Natural killer cell (primary cell): ENCODE measurements around the gene SLC44A4. TPM values are rescaled to one million over a fixed set of nuclear protein-coding genes. Genes with fewer than 3 reads are reported as not detected.
"Not testable (repeated sequence)": the region's sequence is repeated elsewhere in the genome, so short reads cannot be mapped to it uniquely, and the experiment has no call there.

ENCODE experiments used
- ATAC-seq, 3 donors: fragments of 150-1000 bp in 2 of 3; fragments of 200-7000 bp in 1 of 3; cut with Tn5 transposase; 1 replicate in 1 of 3; 2 replicates in 2 of 3; pipeline ENCODE4 v1.10.0; 2021; ENCODE audit warnings: mild to moderate bottlenecking in 2 of 3, moderate library complexity in 2 of 3
- DNase-seq, 2 donors: peaks; one replicate each; pipeline versions ENCODE4 v3.0.0 to v3.0.0-alpha.2; 2013 to 2021; ENCODE audit warnings: mixed read lengths in 1 of 2
- H3K27ac ChIP-seq: one replicate; pipeline ENCODE4 v1.5.1; 2013; ENCODE audit warnings: mild to moderate bottlenecking, low read length
- H3K27me3 ChIP-seq: one replicate; pipeline ENCODE4 v1.6.1; 2013; ENCODE audit warnings: low read length; ENCODE audit not compliant: control insufficient read depth, insufficient read depth
- H3K36me3 ChIP-seq: one replicate; pipeline ENCODE4 v1.6.1; 2013; ENCODE audit warnings: low read length; ENCODE audit not compliant: control insufficient read depth, insufficient read depth
- H3K4me1 ChIP-seq: one replicate; pipeline ENCODE4 v1.6.1; 2013; ENCODE audit warnings: low read length; ENCODE audit not compliant: control insufficient read depth, insufficient read depth
- H3K4me3 ChIP-seq: one replicate; pipeline ENCODE4 v1.5.1; 2013; ENCODE audit warnings: low read length
- H3K9me3 ChIP-seq: one replicate; pipeline ENCODE4 v1.6.1; 2013; ENCODE audit warnings: low read length; ENCODE audit not compliant: control insufficient read depth, insufficient read depth
- H3K27ac Mint-ChIP-seq, 2 donors: one replicate each; pipeline ENCODE4 v1.8.0; 2022; ENCODE audit warnings: mild to moderate bottlenecking in 2 of 2, mixed read lengths in 2 of 2, moderate library complexity in 1 of 2
- H3K27me3 Mint-ChIP-seq, 2 donors: one replicate each; pipeline ENCODE4 v1.8.0; 2022; ENCODE audit warnings: low read depth in 2 of 2, mixed read lengths in 2 of 2
- H3K36me3 Mint-ChIP-seq: one replicate; pipeline ENCODE4 v1.8.0; 2022; ENCODE audit warnings: mixed read lengths
- H3K4me1 Mint-ChIP-seq, 2 donors: one replicate each; pipeline ENCODE4 v1.8.0; 2022; ENCODE audit warnings: mixed read lengths in 2 of 2
- H3K4me3 Mint-ChIP-seq: one replicate; pipeline ENCODE4 v1.8.0; 2022; ENCODE audit warnings: mild to moderate bottlenecking, moderate library complexity, mixed read lengths
- H3K9me3 Mint-ChIP-seq, 2 donors: one replicate each; pipeline ENCODE4 v1.8.0; 2022; ENCODE audit warnings: mixed read lengths in 2 of 2
- CTCF ChIP-seq: fragments of 200-600 bp; IDR thresholded peaks from one replicate; pipeline ENCODE4 v1.8.0; 2022; ENCODE audit warnings: antibody characterized with exemption
- WGBS: methylation state at CpG from one replicate; pipeline ENCODE4 v1.1.7; 2013; ENCODE audit warnings: missing lambda C conversion rate; ENCODE audit not compliant: insufficient coverage; 5-methylcytosine and 5-hydroxymethylcytosine counted together
- intact Hi-C: fragments of 100-400 bp; cut with micrococcal nuclease; formaldehyde crosslinking; loops from one replicate; pipeline ENCODE4 v1.14.2; 2022
- total RNA-seq, 4 donors: library from RNA; stranded (reverse); fragments of 120-200 nt in 1 of 4; gene quantifications; one replicate each; pipeline versions ENCODE4 v1.2.3 to v1.2.4, GENCODE V29; 2013 to 2022

The SLC44A4 gene
- total RNA-seq, 3 donors from 2014 or later (not counting 1 experiment from before 2014, with no cell fraction given): 0.48 TPM; not detected in 2

- intact Hi-C loops: no loop called here
- Histone ChIP-seq H3K9me3 (no peaks in the 10 kb centered on the region), H3K4me3 (no peak overlapping the region), H3K4me1 (peaks cover 32% of the 10 kb centered on the region), H3K27me3 (no peaks in the 10 kb centered on the region), H3K27ac (no peak overlapping the region), H3K36me3 (no peaks in the 10 kb centered on the region)
- ATAC-seq (no peak), DNase-seq (no peak)
- H3K27ac Mint-ChIP-seq: no peak overlapping the region
- H3K4me1 Mint-ChIP-seq: peaks cover 30 to 31% of the 10 kb centered on the region in 2 donors
- no peaks in the 10 kb centered on the region for H3K9me3 Mint-ChIP-seq
- H3K36me3 Mint-ChIP-seq: no peaks in the 10 kb centered on the region
- TF ChIP-seq CTCF: no peak
- peak overlapping the region; percentile 70 for H3K4me3 Mint-ChIP-seq
- H3K27me3 Mint-ChIP-seq: no peaks in the 10 kb centered on the region
Observed at GRCh38 chr6:31819871-31820299, 58.9 kb downstream of the SLC44A4 start.

- H3K4me1 ChIP-seq: peaks cover 42% of the 10 kb centered on the region
- H3K9me3 Mint-ChIP-seq, H3K9me3 ChIP-seq, H3K36me3 ChIP-seq, ATAC-seq, H3K27me3 Mint-ChIP-seq, intact Hi-C loops, H3K27me3 ChIP-seq, H3K36me3 Mint-ChIP-seq: not testable (repeated sequence)
- Mint-ChIP-seq H3K27ac (peak overlapping the region; percentile 85 to 88), H3K4me3 (peak overlapping the region; percentile 92), H3K4me1 (peaks cover 38 to 41% of the 10 kb centered on the region in 2 donors)
- WGBS: 34% methylated on average over 5 of the region's 8 CpGs
- peak overlapping the region; percentile 75 for H3K27ac ChIP-seq
- DNase-seq: peak in 1 of 2 donors; percentile 36
- peak overlapping the region; percentile 58 for H3K4me3 ChIP-seq
Observed at GRCh38 chr6:31817929-31818511, 60.8 kb downstream of the SLC44A4 start.

GRCh38 chr6:31817133-31817928 lies 61.5 kb downstream of the SLC44A4 start:
- intact Hi-C loops, H3K36me3 Mint-ChIP-seq, H3K27me3 ChIP-seq, H3K36me3 ChIP-seq, H3K9me3 ChIP-seq, H3K27me3 Mint-ChIP-seq, H3K9me3 Mint-ChIP-seq: not testable (repeated sequence)
- peak overlapping the region; percentile 75 for H3K27ac ChIP-seq
- 10% methylated on average over 13 of the region's 37 CpGs for WGBS
- DNase-seq: peak in 1 of 2 donors; percentile 69
- H3K4me1 ChIP-seq: peaks cover 36% of the 10 kb centered on the region
- peaks cover 37 to 38% of the 10 kb centered on the region in 2 donors for H3K4me1 Mint-ChIP-seq
- peak overlapping the region; percentile 85 to 88 for H3K27ac Mint-ChIP-seq
- peak; percentile 16 to 39 (median 35) for ATAC-seq
- H3K4me3 ChIP-seq: peak overlapping the region; percentile 58
- H3K4me3 Mint-ChIP-seq: peak overlapping the region; percentile 92

- peaks cover 25% of the 10 kb centered on the region for H3K4me1 ChIP-seq
- no peaks in the 10 kb centered on the region for H3K27me3 Mint-ChIP-seq
- H3K4me3 Mint-ChIP-seq: peak within 1 kb of the TSS; percentile 90
- peak within 1 kb of the TSS; percentile 57 for H3K4me3 ChIP-seq
- ATAC-seq (peak; percentile 43 to 53 (median 49)), DNase-seq (peak; percentile 45 to 71)
- H3K27ac ChIP-seq: peak within 1 kb of the TSS; percentile 61
- peak within 1 kb of the TSS; percentile 85 to 91 for H3K27ac Mint-ChIP-seq
- no peak for TF ChIP-seq CTCF
- H3K9me3 ChIP-seq: no peaks in the 10 kb centered on the region
- under 1% methylated on average over 49 of the region's 56 CpGs for WGBS
- intact Hi-C loops: no loop called here
- H3K27me3 ChIP-seq: no peaks in the 10 kb centered on the region
- peaks cover 6% of the 10 kb centered on the region for H3K36me3 ChIP-seq
- no peaks in the 10 kb centered on the region for H3K36me3 Mint-ChIP-seq
- no peaks in the 10 kb centered on the region for H3K9me3 Mint-ChIP-seq
- peaks cover 21 to 24% of the 10 kb centered on the region in 2 donors for H3K4me1 Mint-ChIP-seq
Observed at GRCh38 chr6:31815025-31815838, 63.6 kb downstream of the SLC44A4 start, which contains the start of the genes HSPA1A and HSPA1L. HSPA1A (plus strand) TSS chr6:31815543; CDS start chr6:31815757, 214 bp downstream. HSPA1L (minus strand) TSS chr6:31815283; CDS start chr6:31811972, 3,311 bp downstream.
